OCI-LY7 (cell line): ENCODE results near the gene ZNF638. TPM values are rescaled to one million over a fixed set of nuclear protein-coding genes. Genes with fewer than 3 reads are reported as not detected.

Source experiments
- BruUV-seq: library from RNA; stranded (reverse); fragments of 400-500 nt; replicated peaks from 2 replicates; lab custom pipeline; 2021; lab: Mats Ljungman, UMichigan
- CTCF ChIA-PET: fragments of 300-600 bp; sonication (Branson Sonifier 250); formaldehyde crosslinking; loops from one replicate; lab custom pipeline; 2022; ENCODE audit warnings: antibody characterized with exemption; ENCODE audit not compliant: unreplicated experiment; lab: Charles Lee
- POLR2A ChIA-PET: fragments of 300-600 bp; sonication (Branson Sonifier 250); formaldehyde crosslinking; loops from one replicate; lab custom pipeline; 2022; ENCODE audit warnings: antibody characterized with exemption; lab: Charles Lee
- DNase-seq: peaks from one replicate; pipeline ENCODE4 v3.0.0-alpha.2; 2015; ENCODE audit warnings: low spot score
- H2AFZ ChIP-seq: fragments of 200-600 bp; sonication (generic), shearing (Covaris generic); 2 replicates; pipeline ENCODE4 v1.6.1; 2014; ENCODE audit warnings: mild to moderate bottlenecking, antibody characterized with exemption, low read length, moderate library complexity
- H3K27ac ChIP-seq: fragments of 200-600 bp; sonication (generic); 2 replicates; pipeline ENCODE4 v1.5.1; 2014; ENCODE audit warnings: mixed run types, low read depth, mild to moderate bottlenecking, moderate library complexity, low read length, inconsistent platforms; ENCODE audit not compliant: poor library complexity, severe bottlenecking
- H3K36me3 ChIP-seq: fragments of 200-600 bp; sonication (generic); 2 replicates; pipeline ENCODE4 v1.6.1; 2014; ENCODE audit warnings: mild to moderate bottlenecking, antibody characterized with exemption, low read length, moderate library complexity, mixed read lengths; ENCODE audit not compliant: insufficient read depth
- H3K4me1 ChIP-seq: fragments of 200-600 bp; sonication (generic); 2 replicates; pipeline ENCODE4 v1.5.1; 2014; ENCODE audit warnings: mild to moderate bottlenecking, low read length; ENCODE audit not compliant: insufficient read depth, poor library complexity, severe bottlenecking
- H3K4me2 ChIP-seq: fragments of 200-600 bp; sonication (generic); 2 replicates; pipeline ENCODE4 v1.6.1; 2014; ENCODE audit warnings: mild to moderate bottlenecking, low read length
- H3K4me3 ChIP-seq: fragments of 200-600 bp; sonication (generic); 2 replicates; pipeline ENCODE4 v1.5.1; 2014; ENCODE audit warnings: mild to moderate bottlenecking, low read depth, low read length; ENCODE audit not compliant: poor library complexity, severe bottlenecking
- H3K79me2 ChIP-seq: fragments of 200-600 bp; sonication (generic); 2 replicates; pipeline ENCODE4 v1.6.1; 2016; ENCODE audit warnings: low read depth, mild to moderate bottlenecking, low read length, moderate library complexity, mixed read lengths; ENCODE audit not compliant: insufficient read depth
- H3K9me2 ChIP-seq: fragments of 200-600 bp; sonication (generic); 2 replicates; pipeline ENCODE4 v1.6.1; 2016; ENCODE audit warnings: mild to moderate bottlenecking, low read length, mixed read lengths; ENCODE audit not compliant: insufficient read depth
- H3K9me3 ChIP-seq: fragments of 200-600 bp; sonication (generic); 2 replicates; pipeline ENCODE4 v1.6.1; 2014; ENCODE audit warnings: mild to moderate bottlenecking, mixed run types, low read length, mixed read lengths
- H4K20me1 ChIP-seq: fragments of 200-600 bp; sonication (generic); 2 replicates; pipeline ENCODE4 v1.6.1; 2014; ENCODE audit warnings: mild to moderate bottlenecking, antibody characterized with exemption, low read length, moderate library complexity, mixed read lengths; ENCODE audit not compliant: insufficient read depth
- EZH2phosphoT487 ChIP-seq: fragments of 200-600 bp; sonication (generic); IDR thresholded peaks from 2 replicates; pipeline ENCODE4 v1.6.1; 2018; ENCODE audit warnings: low read depth, borderline replicate concordance, mild to moderate bottlenecking, mixed run types, antibody characterized with exemption, low read length, moderate library complexity, mixed read lengths
- intact Hi-C: fragments of 100-400 bp; cut with micrococcal nuclease; formaldehyde crosslinking; loops from one replicate; pipeline ENCODE4 v1.10.0; 2022; ENCODE audit not compliant: unreplicated experiment
- total RNA-seq, 2 experiments: library from RNA; depleted of rRNA in 1 of 2; stranded (reverse); fragments of >200 nt in 1 of 2; shearing (Covaris generic) in 1 of 2; gene quantifications; 2 replicates each; pipeline ENCODE4 v1.2.3, GENCODE V29; 2014 to 2022
- TF ChIP-seq, protein P1 (sequence below): fragments of 200-600 bp; sonication (generic); conservative IDR thresholded peaks from 2 replicates; pipeline ENCODE4 v1.5.1; 2014; ENCODE audit warnings: mild to moderate bottlenecking, antibody characterized with exemption, low read length, moderate library complexity, mixed read lengths

The ZNF638 gene
- total RNA-seq, 2 experiments from 2014 or later: 114 to 138 TPM

DNA sequence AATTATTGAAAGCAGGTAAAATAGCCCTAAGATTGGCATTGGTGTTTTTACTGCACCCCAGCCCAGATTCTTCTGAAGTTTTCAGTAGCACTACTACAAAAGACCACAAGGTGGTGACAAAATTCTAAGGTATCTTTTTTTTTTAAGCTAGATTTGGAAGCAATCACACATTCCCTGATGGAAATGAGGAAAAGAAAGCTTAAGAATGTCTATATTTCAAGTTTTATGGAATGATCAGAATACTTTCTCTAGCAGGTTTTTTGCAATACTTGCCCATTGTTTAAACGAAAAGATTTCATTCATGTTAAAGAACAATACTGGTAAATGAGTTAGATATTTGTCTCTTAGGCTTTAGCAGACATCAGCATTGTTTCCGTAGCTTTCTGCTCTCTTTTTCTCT lies 32.1 kb upstream of the ZNF638 start:
- no peak overlapping the region for H2AFZ ChIP-seq
- ChIA-PET POLR2A (interaction anchor here (0.7 to 1.4 kb wide), 3 partner anchors 12 to 998 kb away, joined by 5 to 10 read pairs (median 5); partner anchors contain the start of gene ZNF638), CTCF (interaction anchor here (0.5 to 1.4 kb wide), 3 partner anchors 32 to 211 kb away, joined by 3 to 4 read pairs (median 3); partner anchors contain the start of gene ZNF638)
- H3K79me2 ChIP-seq: no peaks in the 10 kb centered on the region
- peak; percentile 45 for DNase-seq
- no peaks in the 10 kb centered on the region for H3K36me3 ChIP-seq
- no peaks in the 10 kb centered on the region for H3K9me3 ChIP-seq
- H3K27ac ChIP-seq: no peak overlapping the region
- H3K4me3 ChIP-seq: no peak overlapping the region
- BruUV-seq: no TSS peak
- TF ChIP-seq EZH2phosphoT487: no peak
- TF ChIP-seq, protein P1, sequence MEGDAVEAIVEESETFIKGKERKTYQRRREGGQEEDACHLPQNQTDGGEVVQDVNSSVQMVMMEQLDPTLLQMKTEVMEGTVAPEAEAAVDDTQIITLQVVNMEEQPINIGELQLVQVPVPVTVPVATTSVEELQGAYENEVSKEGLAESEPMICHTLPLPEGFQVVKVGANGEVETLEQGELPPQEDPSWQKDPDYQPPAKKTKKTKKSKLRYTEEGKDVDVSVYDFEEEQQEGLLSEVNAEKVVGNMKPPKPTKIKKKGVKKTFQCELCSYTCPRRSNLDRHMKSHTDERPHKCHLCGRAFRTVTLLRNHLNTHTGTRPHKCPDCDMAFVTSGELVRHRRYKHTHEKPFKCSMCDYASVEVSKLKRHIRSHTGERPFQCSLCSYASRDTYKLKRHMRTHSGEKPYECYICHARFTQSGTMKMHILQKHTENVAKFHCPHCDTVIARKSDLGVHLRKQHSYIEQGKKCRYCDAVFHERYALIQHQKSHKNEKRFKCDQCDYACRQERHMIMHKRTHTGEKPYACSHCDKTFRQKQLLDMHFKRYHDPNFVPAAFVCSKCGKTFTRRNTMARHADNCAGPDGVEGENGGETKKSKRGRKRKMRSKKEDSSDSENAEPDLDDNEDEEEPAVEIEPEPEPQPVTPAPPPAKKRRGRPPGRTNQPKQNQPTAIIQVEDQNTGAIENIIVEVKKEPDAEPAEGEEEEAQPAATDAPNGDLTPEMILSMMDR: peak; percentile 95
- H4K20me1 ChIP-seq: no peaks in the 10 kb centered on the region
- no peaks in the 10 kb centered on the region for H3K9me2 ChIP-seq
- intact Hi-C loops: loop anchor here (1.0 to 5.0 kb wide), 2 partner anchors 142 to 211 kb away; no protein-coding TSS in a partner anchor
- H3K4me2 ChIP-seq: no peak overlapping the region
- no peaks in the 10 kb centered on the region for H3K4me1 ChIP-seq

DNA sequence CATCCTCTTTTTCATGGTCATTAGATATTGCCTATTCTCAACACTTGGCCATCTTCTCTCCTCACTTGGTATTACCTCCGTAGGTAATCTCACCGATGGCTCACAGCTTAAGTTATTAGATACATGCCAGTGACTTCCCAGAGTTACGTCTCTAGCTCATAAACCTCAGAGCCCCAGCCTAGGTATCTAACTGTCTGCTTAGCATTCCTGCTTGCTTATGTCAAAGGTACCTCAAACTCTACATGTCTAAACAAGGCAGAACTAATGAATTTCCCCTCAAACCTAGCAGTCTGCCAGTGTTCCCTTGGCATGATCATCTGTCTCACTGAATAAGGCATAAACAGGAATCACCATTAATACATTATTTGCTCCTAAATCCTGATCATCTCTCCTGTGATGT lies 27.7 kb upstream of the ZNF638 start:
- no peak for DNase-seq
- no peak overlapping the region for H3K4me3 ChIP-seq
- no peak overlapping the region for H2AFZ ChIP-seq
- no peak overlapping the region for H3K27ac ChIP-seq
- no peaks in the 10 kb centered on the region for H4K20me1 ChIP-seq
- no peaks in the 10 kb centered on the region for H3K79me2 ChIP-seq
- no TSS peak for BruUV-seq
- H3K4me1 ChIP-seq: no peaks in the 10 kb centered on the region
- H3K4me2 ChIP-seq: no peak overlapping the region
- ChIA-PET POLR2A (no interaction called here), CTCF (no interaction called here)
- H3K9me2 ChIP-seq: no peaks in the 10 kb centered on the region
- H3K36me3 ChIP-seq: no peaks in the 10 kb centered on the region
- no peaks in the 10 kb centered on the region for H3K9me3 ChIP-seq
- intact Hi-C loops: no loop called here
- TF ChIP-seq EZH2phosphoT487: no peak
- TF ChIP-seq, protein P1: no peak

DNA sequence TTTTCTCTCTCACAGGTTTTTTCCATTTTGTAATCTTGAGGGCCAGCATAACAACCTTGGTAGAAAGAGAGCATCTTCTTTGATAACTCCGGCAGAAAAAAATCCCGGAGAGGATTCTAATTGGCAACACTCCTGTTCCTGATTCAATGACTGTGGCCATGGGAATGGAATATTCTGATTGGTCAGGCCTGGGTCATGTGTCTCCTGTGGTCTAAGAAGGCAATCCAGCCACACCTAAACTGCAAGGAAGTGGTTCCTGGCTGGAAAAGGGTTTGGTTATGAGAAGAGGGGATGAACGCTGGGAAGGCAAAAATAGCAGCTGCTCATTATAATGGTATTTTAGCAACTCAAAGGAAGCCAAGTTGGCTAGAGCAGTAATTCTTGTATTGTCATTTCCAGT lies 24.8 kb upstream of the ZNF638 start:
- no TSS peak for BruUV-seq
- H2AFZ ChIP-seq: no peak overlapping the region
- no peak overlapping the region for H3K4me2 ChIP-seq
- intact Hi-C loops: no loop called here
- H3K27ac ChIP-seq: no peak overlapping the region
- H3K36me3 ChIP-seq: no peaks in the 10 kb centered on the region
- DNase-seq: no peak
- CTCF ChIA-PET: no interaction called here
- no peaks in the 10 kb centered on the region for H3K4me1 ChIP-seq
- H3K9me3 ChIP-seq: no peaks in the 10 kb centered on the region
- TF ChIP-seq EZH2phosphoT487: no peak
- TF ChIP-seq, protein P1: no peak
- POLR2A ChIA-PET: interaction anchor here (0.7 kb wide), 1 partner anchor 44 kb away, joined by 5 read pairs; no protein-coding TSS in a partner anchor
- H4K20me1 ChIP-seq: no peaks in the 10 kb centered on the region
- H3K9me2 ChIP-seq: no peaks in the 10 kb centered on the region
- no peak overlapping the region for H3K4me3 ChIP-seq
- H3K79me2 ChIP-seq: 0 out of 2 replicates have a peak, but pooled peaks cover 8% of the 10 kb centered on the region
